Posterior cingulate gyrus (tissue), 11 donors: ENCODE data around the gene CBFA2T2.

Experiments used
- DNase-seq, 10 donors: peaks; one replicate each; pipeline versions ENCODE4 v3.0.0 to v3.0.0-alpha.2; 2020 to 2021; ENCODE audit warnings: mixed read lengths in 3 of 10
- intact Hi-C: fragments of 100-400 bp; cut with DNase I; formaldehyde crosslinking; loops from one replicate; pipeline ENCODE4 v1.15.1; 2023

Gene CBFA2T2

GRCh38 chr20:33671573-33672288, 181.8 kb downstream of the CBFA2T2 start:
- no peak for DNase-seq
- intact Hi-C loops = no loop called here

- intact Hi-C loops = no loop called here
- peak in 1 of 10 donors; percentile 82 for DNase-seq
Observed at GRCh38 chr20:33672426-33673113, 182.7 kb downstream of the CBFA2T2 start.

- DNase-seq = no peak
- intact Hi-C loops = no loop called here
Observed at GRCh38 chr20:33673114-33673409, 183.2 kb downstream of the CBFA2T2 start.

- no peak for DNase-seq
- intact Hi-C loops = no loop called here
Observed at GRCh38 chr20:33673410-33674293, 183.8 kb downstream of the CBFA2T2 start.

GRCh38 chr20:33674294-33675135, 184.6 kb downstream of the CBFA2T2 start, which contains the start of gene NECAB3:
Gene NECAB3, minus strand, starts transcription at chr20:33674428. Its CDS starts 76 bp downstream, at chr20:33674352.
- intact Hi-C loops = no loop called here
- peak; percentile 67 to 97 (median 79) for DNase-seq

GRCh38 chr20:33675136-33675959, 185.5 kb downstream of the CBFA2T2 start:
- DNase-seq = no peak
- intact Hi-C loops = no loop called here

GRCh38 chr20:33676121-33676520, 186.2 kb downstream of the CBFA2T2 start:
- no peak for DNase-seq
- intact Hi-C loops = no loop called here

- intact Hi-C loops = no loop called here
- peak in 1 of 10 donors; percentile 82 for DNase-seq
Observed at GRCh38 chr20:33676652-33677645, 187.1 kb downstream of the CBFA2T2 start.

GRCh38 chr20:33677991-33678702, 188.3 kb downstream of the CBFA2T2 start:
- intact Hi-C loops = no loop called here
- peak in 1 of 10 donors; percentile 73 for DNase-seq

GRCh38 chr20:33679758-33680485, 190.0 kb downstream of the CBFA2T2 start:
- DNase-seq = no peak
- intact Hi-C loops = no loop called here

GRCh38 chr20:33680686-33681085, 190.8 kb downstream of the CBFA2T2 start:
- intact Hi-C loops = no loop called here
- no peak for DNase-seq

- intact Hi-C loops = no loop called here
- DNase-seq = no peak
Observed at GRCh38 chr20:33681288-33681687, 191.4 kb downstream of the CBFA2T2 start.

- peak in 1 of 10 donors; percentile 77 for DNase-seq
- intact Hi-C loops = no loop called here
Observed at GRCh38 chr20:33681728-33682353, 191.9 kb downstream of the CBFA2T2 start.

GRCh38 chr20:33684533-33685327, 194.8 kb downstream of the CBFA2T2 start:
- intact Hi-C loops = loop anchor here (5.0 kb wide), 1 partner anchor 48 kb away; the partner anchor contains the start of gene ZNF341
- no peak for DNase-seq

GRCh38 chr20:33685328-33686099, 195.6 kb downstream of the CBFA2T2 start:
- no peak for DNase-seq
- intact Hi-C loops = loop anchor here (5.0 kb wide), 1 partner anchor 47 kb away; the partner anchor contains the start of gene ZNF341
